NCI-H2107 treated with DMSO at 0.1 percent for 48 hours (cell line): ENCODE data around the gene PLD4.
"Not testable (repeated sequence)": the region's sequence is repeated elsewhere in the genome, so short reads cannot be mapped to it uniquely, and the experiment has no call there.

ENCODE experiments used
- DNase-seq: peaks from one replicate; lab custom pipeline; 2025; ENCODE audit not compliant: unreplicated experiment; lab: John Stamatoyannopoulos, UW

Gene PLD4

GRCh38 chr14:104885973-104886689 lies 38.5 kb upstream of the PLD4 start:
- no peak for DNase-seq

- no peak for DNase-seq
Observed at GRCh38 chr14:104886690-104887622, 37.7 kb upstream of the PLD4 start.

GRCh38 chr14:104887623-104888488 lies 36.8 kb upstream of the PLD4 start:
- no peak for DNase-seq

GRCh38 chr14:104888489-104889374 lies 35.9 kb upstream of the PLD4 start:
- DNase-seq: no peak

GRCh38 chr14:104889375-104889757 lies 35.3 kb upstream of the PLD4 start:
- DNase-seq: peak; percentile 23

GRCh38 chr14:104890292-104890691 lies 34.4 kb upstream of the PLD4 start:
- DNase-seq: not testable (repeated sequence)

- no peak for DNase-seq
Observed at GRCh38 chr14:104891121-104891551, 33.5 kb upstream of the PLD4 start.

- no peak for DNase-seq
Observed at GRCh38 chr14:104891664-104892530, 32.8 kb upstream of the PLD4 start.

GRCh38 chr14:104892531-104893434 lies 31.9 kb upstream of the PLD4 start:
- DNase-seq: no peak

- no peak for DNase-seq
Observed at GRCh38 chr14:104893435-104894207, 31.1 kb upstream of the PLD4 start.

- DNase-seq: no peak
Observed at GRCh38 chr14:104894331-104895206, 30.1 kb upstream of the PLD4 start.

GRCh38 chr14:104895207-104895785 lies 29.4 kb upstream of the PLD4 start:
- no peak for DNase-seq

- peak; percentile 88 for DNase-seq
Observed at GRCh38 chr14:104895786-104896661, 28.7 kb upstream of the PLD4 start.

- DNase-seq: no peak
Observed at GRCh38 chr14:104897330-104898194, 27.1 kb upstream of the PLD4 start.
